ENCODE measurements around the gene ATP11A.

Gene ATP11A

GRCh38 chr13:112918746-112919145 is 228.9 kb downstream of the ATP11A start:
- TF ChIP-seq, protein P1, sequence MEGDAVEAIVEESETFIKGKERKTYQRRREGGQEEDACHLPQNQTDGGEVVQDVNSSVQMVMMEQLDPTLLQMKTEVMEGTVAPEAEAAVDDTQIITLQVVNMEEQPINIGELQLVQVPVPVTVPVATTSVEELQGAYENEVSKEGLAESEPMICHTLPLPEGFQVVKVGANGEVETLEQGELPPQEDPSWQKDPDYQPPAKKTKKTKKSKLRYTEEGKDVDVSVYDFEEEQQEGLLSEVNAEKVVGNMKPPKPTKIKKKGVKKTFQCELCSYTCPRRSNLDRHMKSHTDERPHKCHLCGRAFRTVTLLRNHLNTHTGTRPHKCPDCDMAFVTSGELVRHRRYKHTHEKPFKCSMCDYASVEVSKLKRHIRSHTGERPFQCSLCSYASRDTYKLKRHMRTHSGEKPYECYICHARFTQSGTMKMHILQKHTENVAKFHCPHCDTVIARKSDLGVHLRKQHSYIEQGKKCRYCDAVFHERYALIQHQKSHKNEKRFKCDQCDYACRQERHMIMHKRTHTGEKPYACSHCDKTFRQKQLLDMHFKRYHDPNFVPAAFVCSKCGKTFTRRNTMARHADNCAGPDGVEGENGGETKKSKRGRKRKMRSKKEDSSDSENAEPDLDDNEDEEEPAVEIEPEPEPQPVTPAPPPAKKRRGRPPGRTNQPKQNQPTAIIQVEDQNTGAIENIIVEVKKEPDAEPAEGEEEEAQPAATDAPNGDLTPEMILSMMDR (IDR thresholded peaks at IDR 0.05; ENCODE audit: borderline replicate concordance, extremely low read depth, low read length, poor library complexity, severe bottlenecking) = no peak
- no peak for TF ChIP-seq EZH2 (IDR thresholded peaks at IDR 0.05; ENCODE audit: borderline replicate concordance, low read depth, low read length, severe bottlenecking)
- Histone ChIP-seq H3K4me1 (ENCODE audit: insufficient read depth, low read length) (no peaks in the 10 kb centered on the region), H3K36me3 (ENCODE audit: insufficient read depth, low read length) (no peaks in the 10 kb centered on the region), H4K20me1 (ENCODE audit: insufficient read depth, low read length) (no peaks in the 10 kb centered on the region), H2AFZ (ENCODE audit: low read depth, low read length) (no peak overlapping the region), H3K9me3 (ENCODE audit: insufficient read depth, low read length, severe bottlenecking) (no peaks in the 10 kb centered on the region), H3K4me3 (ENCODE audit: low read depth in 1 of 2, low read length in 2 of 2) (no peak overlapping the region), H3K79me2 (ENCODE audit: insufficient read depth, low read length) (no peaks in the 10 kb centered on the region), H3K27ac (ENCODE audit: low read length) (no peak overlapping the region), H3K9ac (ENCODE audit: low read depth, low read length) (no peak overlapping the region), H3K4me2 (ENCODE audit: insufficient read depth, low read length) (no peak overlapping the region), H3K27me3 (ENCODE audit: insufficient read depth, low read length, poor library complexity) (peaks cover 9% of the 10 kb centered on the region)
- ATAC-seq (ENCODE audit: insufficient read depth, low read depth) (no peak), DNase-seq (no peak)

GRCh38 chr13:112923962-112924361 is 234.1 kb downstream of the ATP11A start:
- no peak for ATAC-seq (ENCODE audit: insufficient read depth, low read depth)
- no peak for DNase-seq
- Histone ChIP-seq H3K9me3 (ENCODE audit: insufficient read depth, low read length, severe bottlenecking) (no peaks in the 10 kb centered on the region), H3K27ac (ENCODE audit: low read length) (no peak overlapping the region), H2AFZ (ENCODE audit: low read depth, low read length) (no peak overlapping the region), H3K79me2 (ENCODE audit: insufficient read depth, low read length) (no peaks in the 10 kb centered on the region), H3K9ac (ENCODE audit: low read depth, low read length) (no peak overlapping the region), H4K20me1 (ENCODE audit: insufficient read depth, low read length) (no peaks in the 10 kb centered on the region), H3K27me3 (ENCODE audit: insufficient read depth, low read length, poor library complexity) (peaks cover 7% of the 10 kb centered on the region), H3K36me3 (ENCODE audit: insufficient read depth, low read length) (no peaks in the 10 kb centered on the region), H3K4me3 (ENCODE audit: low read depth in 1 of 2, low read length in 2 of 2) (no peak overlapping the region), H3K4me1 (ENCODE audit: insufficient read depth, low read length) (no peaks in the 10 kb centered on the region), H3K4me2 (ENCODE audit: insufficient read depth, low read length) (no peak overlapping the region)
- TF ChIP-seq EZH2 (IDR thresholded peaks at IDR 0.05; ENCODE audit: borderline replicate concordance, low read depth, low read length, severe bottlenecking) = no peak
- TF ChIP-seq, protein P1 (IDR thresholded peaks at IDR 0.05; ENCODE audit: borderline replicate concordance, extremely low read depth, low read length, poor library complexity, severe bottlenecking) = no peak

GRCh38 chr13:112924365-112924764 is 234.5 kb downstream of the ATP11A start:
- no peak overlapping the region for H3K9ac ChIP-seq (ENCODE audit: low read depth, low read length)
- H3K9me3 ChIP-seq (ENCODE audit: insufficient read depth, low read length, severe bottlenecking) = no peaks in the 10 kb centered on the region
- DNase-seq = no peak
- no peak overlapping the region for H2AFZ ChIP-seq (ENCODE audit: low read depth, low read length)
- no peaks in the 10 kb centered on the region for H3K79me2 ChIP-seq (ENCODE audit: insufficient read depth, low read length)
- TF ChIP-seq EZH2 (IDR thresholded peaks at IDR 0.05; ENCODE audit: borderline replicate concordance, low read depth, low read length, severe bottlenecking) = no peak
- TF ChIP-seq, protein P1 (IDR thresholded peaks at IDR 0.05; ENCODE audit: borderline replicate concordance, extremely low read depth, low read length, poor library complexity, severe bottlenecking) = no peak
- H4K20me1 ChIP-seq (ENCODE audit: insufficient read depth, low read length) = no peaks in the 10 kb centered on the region
- H3K36me3 ChIP-seq (ENCODE audit: insufficient read depth, low read length) = no peaks in the 10 kb centered on the region
- no peaks in the 10 kb centered on the region for H3K4me1 ChIP-seq (ENCODE audit: insufficient read depth, low read length)
- no peak overlapping the region for H3K27ac ChIP-seq (ENCODE audit: low read length)
- peaks cover 10% of the 10 kb centered on the region for H3K27me3 ChIP-seq (ENCODE audit: insufficient read depth, low read length, poor library complexity)
- H3K4me3 ChIP-seq (ENCODE audit: low read depth in 1 of 2, low read length in 2 of 2) = no peak overlapping the region
- no peak overlapping the region for H3K4me2 ChIP-seq (ENCODE audit: insufficient read depth, low read length)
- ATAC-seq (ENCODE audit: insufficient read depth, low read depth) = no peak

- H3K36me3 ChIP-seq (ENCODE audit: insufficient read depth, low read length) = no peaks in the 10 kb centered on the region
- no peak for DNase-seq
Observed at GRCh38 chr13:112926003-112926402, 236.2 kb downstream of the ATP11A start.

More at GRCh38 chr13:112926003-112926402, 236.2 kb downstream of the ATP11A start:
- Histone ChIP-seq H2AFZ (ENCODE audit: low read depth, low read length) (no peak overlapping the region), H3K27ac (ENCODE audit: low read length) (no peak overlapping the region), H3K4me3 (ENCODE audit: low read depth in 1 of 2, low read length in 2 of 2) (no peak overlapping the region), H3K27me3 (ENCODE audit: insufficient read depth, low read length, poor library complexity) (peaks cover 17% of the 10 kb centered on the region), H3K79me2 (ENCODE audit: insufficient read depth, low read length) (no peaks in the 10 kb centered on the region), H4K20me1 (ENCODE audit: insufficient read depth, low read length) (peaks cover 4% of the 10 kb centered on the region; the same call in 1 of the 2 replicates), H3K4me2 (ENCODE audit: insufficient read depth, low read length) (no peak overlapping the region), H3K4me1 (ENCODE audit: insufficient read depth, low read length) (no peaks in the 10 kb centered on the region), H3K9me3 (ENCODE audit: insufficient read depth, low read length, severe bottlenecking) (no peaks in the 10 kb centered on the region), H3K9ac (ENCODE audit: low read depth, low read length) (no peak overlapping the region)
- no peak for ATAC-seq (ENCODE audit: insufficient read depth, low read depth)
- no peak for TF ChIP-seq EZH2 (IDR thresholded peaks at IDR 0.05; ENCODE audit: borderline replicate concordance, low read depth, low read length, severe bottlenecking)
- TF ChIP-seq, protein P1 (IDR thresholded peaks at IDR 0.05; ENCODE audit: borderline replicate concordance, extremely low read depth, low read length, poor library complexity, severe bottlenecking) = no peak

All from DND-41 (cell line).